ENCODE measurements around the gene SMIM45.

DNA sequence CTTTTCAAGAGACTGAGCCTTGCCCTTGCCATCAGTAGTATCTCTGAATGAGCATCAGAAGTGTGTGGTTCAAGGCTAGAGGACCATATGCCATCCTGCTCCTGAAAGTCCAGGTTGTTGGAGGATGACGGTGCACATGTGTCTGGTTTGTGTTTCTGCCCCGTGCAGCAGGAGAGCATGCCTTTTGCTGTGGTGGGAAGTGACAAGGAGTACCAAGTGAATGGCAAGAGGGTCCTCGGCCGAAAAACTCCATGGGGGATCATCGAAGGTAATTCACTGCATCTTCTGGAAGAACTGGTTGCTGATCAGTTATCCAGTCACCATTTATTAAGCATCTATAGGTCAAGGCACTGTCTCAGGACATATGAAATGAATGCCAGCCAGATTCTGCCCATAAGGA is 40.5 kb downstream of the SMIM45 start:
- TF ChIP-seq POLR2AphosphoS5 (IDR thresholded peaks at IDR 0.05; ENCODE audit: low read depth, low read length) = no peak
- TF ChIP-seq POLR2A (IDR thresholded peaks at IDR 0.05; ENCODE audit: low read depth, low read length) = no peak
- TF ChIP-seq TAF1 (IDR thresholded peaks at IDR 0.05; ENCODE audit: low read depth, low read length) = no peak
- no peak for TF ChIP-seq POU2F2 (IDR thresholded peaks at IDR 0.05; ENCODE audit: low read depth, low read length)
- TF ChIP-seq SPI1 (IDR thresholded peaks at IDR 0.05; ENCODE audit: low read depth, low read length) = no peak
- TF ChIP-seq PAX5 (IDR thresholded peaks at IDR 0.05; ENCODE audit: insufficient read depth, low read length, severe bottlenecking) = no peak
